SK-N-MC (cell line): ENCODE results near the gene CRELD1.
A peak's percentile ranks its signal among the peaks of the same experiment; 100 is the strongest.

ENCODE experiments used
- EZH2 ChIP-seq: fragments of 200-600 bp; sonication (generic); IDR thresholded peaks from one replicate; pipeline ENCODE4 v1.6.1; 2017; ENCODE audit warnings: antibody characterized with exemption
- FOXP2 ChIP-seq: optimal IDR thresholded peaks from 2 replicates; pipeline ENCODE3; 2011; ENCODE audit warnings: mild to moderate bottlenecking, moderate library complexity; ENCODE audit not compliant: insufficient read depth; ENCODE audit errors: extremely low read length, control extremely low read depth
- POLR2AphosphoS5 ChIP-seq: IDR thresholded peaks from 2 replicates; pipeline ENCODE4 v1.6.1; 2012; ENCODE audit warnings: mild to moderate bottlenecking, low read depth, low read length, borderline replicate concordance

DNA sequence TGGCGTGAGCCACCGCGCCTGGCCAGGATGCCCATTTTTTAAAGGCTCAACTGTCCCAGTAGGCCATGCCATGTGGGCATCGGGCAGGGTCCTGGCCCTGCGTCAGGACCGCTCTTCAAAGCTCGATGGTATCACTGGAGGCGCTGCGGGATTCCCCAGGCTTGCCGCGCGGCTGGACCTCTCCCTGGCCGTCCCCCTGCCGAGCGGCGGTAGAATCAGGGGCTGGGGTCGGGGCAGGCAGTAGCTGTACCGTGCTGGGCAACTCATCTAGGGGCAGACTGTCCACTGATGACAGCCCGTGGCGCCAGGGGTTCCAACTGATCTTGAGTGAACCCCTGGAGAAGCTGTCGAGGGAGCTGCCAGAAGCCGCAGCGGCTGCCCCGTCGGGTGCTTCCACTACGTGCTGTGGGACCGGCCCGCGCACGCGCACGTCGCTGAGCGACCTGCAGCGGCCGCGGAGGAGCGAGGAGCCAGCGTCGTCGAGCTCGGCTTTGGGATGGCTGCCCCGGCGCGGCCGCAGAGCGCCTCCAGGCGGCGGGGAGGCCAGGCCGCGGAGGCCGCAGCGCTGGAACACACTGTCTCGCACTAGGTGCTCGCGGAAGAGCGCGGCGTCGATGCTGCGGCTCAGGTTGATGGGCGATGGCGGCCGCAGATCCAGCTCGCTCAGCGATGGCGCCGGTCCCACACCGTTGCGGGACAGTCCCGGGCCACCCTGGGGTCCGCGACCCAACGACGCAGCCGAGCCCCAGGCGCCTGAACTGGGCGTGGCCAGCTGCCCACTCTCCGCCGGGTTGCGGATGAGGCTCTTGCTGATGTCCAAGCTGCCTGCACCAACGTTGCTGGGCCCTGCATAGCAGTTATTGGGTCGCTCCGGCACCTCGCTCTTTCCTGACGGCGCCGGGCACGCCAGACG lies 12.7 kb downstream of the CRELD1 start:
- TF ChIP-seq EZH2 (no peak), POLR2AphosphoS5 (peak; percentile 75; the same call in 1 of the 2 replicates), FOXP2 (no peak)
